GM23338 (cell line): Measurements from ENCODE around the gene SETD4.
"Not testable (repeated sequence)": the region's sequence is repeated elsewhere in the genome, so short reads cannot be mapped to it uniquely, and the experiment has no call there.

Experiments
- CREB1 ChIP-seq: fragments of 250-450 bp; sonication (Bioruptor Pico); IDR thresholded peaks from 2 replicates; pipeline ENCODE4 v1.5.0; 2020; ENCODE audit warnings: low read depth, mild to moderate bottlenecking, moderate library complexity
- CTCF ChIP-seq, 2 experiments: fragments of 200-600 bp in 1 of 2; sonication (generic) in 1 of 2; conservative IDR thresholded peaks; 2 replicates each; pipeline versions ENCODE4 v1.5.1 to v1.6.1; 2016 to 2017; ENCODE audit warnings: antibody characterized with exemption in 2 of 2, low read depth in 2 of 2, mild to moderate bottlenecking in 2 of 2, moderate library complexity in 1 of 2

- not testable (repeated sequence) for TF ChIP-seq CTCF (conservative IDR thresholded peaks at IDR 0.05; ENCODE audit: low read depth in 2 of 2); CREB1 (CRISPR knock-in tag)
These were observed 13.6 kb upstream of the SETD4 start for GRCh38 chr21:36073911-36074310.
